Measurements from ENCODE around the gene ASCL4. TPM values are rescaled to one million over a fixed set of nuclear protein-coding genes. Genes with fewer than 3 reads are reported as not detected.

Gene ASCL4
- total and polyA plus RNA-seq, 2 of the 13 experiments (the other 11 are each of a cell fraction or from before 2014, with no cell fraction given) = not detected

DNA sequence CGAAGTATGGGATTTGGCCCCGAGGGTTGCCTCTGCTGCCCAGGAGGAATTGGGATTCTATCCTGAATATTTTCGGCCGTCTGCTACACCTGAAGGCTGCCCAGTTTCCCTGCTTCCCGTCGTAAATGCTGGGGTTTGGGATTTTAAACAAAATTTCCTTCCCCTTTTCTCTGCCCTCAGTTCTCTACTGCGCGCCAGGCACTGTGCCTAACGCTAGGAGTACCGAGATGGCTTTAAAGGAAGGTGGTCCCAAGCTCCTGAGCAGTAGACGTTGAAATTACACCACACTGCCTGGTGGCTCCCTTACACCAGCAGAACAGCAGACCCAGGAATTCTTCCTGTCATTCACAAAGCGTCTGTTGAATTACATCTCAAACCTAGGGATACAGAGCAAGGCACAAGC, 13.0 kb upstream of the ASCL4 start (continued):
- TF ChIP-seq ZNF225 (CRISPR knock-in tag; IDR thresholded peaks at IDR 0.05) (no peak), MXD4 (CRISPR knock-in tag; IDR thresholded peaks at IDR 0.05) (0 out of 2 replicates have a peak, but pooled peaks have one; percentile 4), MBD4 (IDR thresholded peaks at IDR 0.05; ENCODE audit: borderline replicate concordance, low read length) (no peak), TOE1 (CRISPR knock-in tag; IDR thresholded peaks at IDR 0.05) (no peak), XRCC5 (optimal IDR thresholded peaks at IDR 0.05; ENCODE audit: low read length) (peak; percentile 10)

- ATAC-seq (no peak), DNase-seq (ENCODE audit: low spot score) (no peak), FAIRE-seq (no peak)
- ChIA-PET CTCF (ENCODE audit: low intra/inter-chr PET ratio, low total read pairs) (no interaction called here), POLR2A (no interaction called here)
- H3K4me2 ChIP-seq (ENCODE audit: low read depth, low read length) = no peak overlapping the region
- H3K4me3 ChIP-seq (replicated peaks in 1 of 3; ENCODE audit: insufficient read depth in 1 of 3, low read depth in 2 of 3, low read length in 3 of 3) = no peak overlapping the region
- peaks cover 0 to 12% of the 10 kb centered on the region in 2 experiments; a peak in 1 of 5 replicates for H3K36me3 ChIP-seq (replicated peaks in 1 of 2; ENCODE audit: control insufficient read depth in 1 of 2, insufficient read depth in 2 of 2, low read length in 2 of 2)
- peaks cover 28% of the 10 kb centered on the region for H3K4me1 ChIP-seq (ENCODE audit: insufficient read depth, low read length)
- peaks cover 10% of the 10 kb centered on the region; the same call in 1 of the 2 replicates for H4K20me1 ChIP-seq (ENCODE audit: insufficient read depth, low read length)
- H3K9me3 ChIP-seq (ENCODE audit: low read length) = no peaks in the 10 kb centered on the region
- H3K79me2 ChIP-seq (ENCODE audit: insufficient read depth, low read length) = peaks cover 24% of the 10 kb centered on the region
- no peak overlapping the region for H3K9ac ChIP-seq (ENCODE audit: insufficient read depth, low read depth, low read length)
- no peak overlapping the region for H2AFZ ChIP-seq (ENCODE audit: low read length)
- peaks cover 1 to 9% of the 10 kb centered on the region in 2 experiments; a peak in 1 of 5 replicates for H3K27me3 ChIP-seq (ENCODE audit: control insufficient read depth in 1 of 2, insufficient read depth in 2 of 2, low read length in 2 of 2)
- BruUV-seq (replicated peaks) = no TSS peak
- intact Hi-C loops (cut with micrococcal nuclease; ENCODE audit: unreplicated experiment) = loop anchor here (5.0 kb wide), 1 partner anchor 76 kb away; the partner anchor contains the start of gene PWP1
- H3K27ac ChIP-seq (ENCODE audit: extremely low read length, insufficient read depth, low read length) = no peak overlapping the region
- WGBS (ENCODE audit: low lambda C conversion rate) = 5% methylated on average over 1 of the region's 1 CpG
- peak; percentile 23; the same call in 1 of the 2 replicates for TF ChIP-seq ZNF7 (CRISPR knock-in tag; IDR thresholded peaks at IDR 0.05)
- TF ChIP-seq ZNF841 (CRISPR knock-in tag; IDR thresholded peaks at IDR 0.05; ENCODE audit: borderline replicate concordance) = no peak
- in situ Hi-C loops (cut with HindIII; ENCODE audit: extremely low pct_ligation_motif_present, low pct_unique_long_range_greater_than_20kb) = loop anchor here (5.0 kb wide), 1 partner anchor 119 kb away; no protein-coding TSS in a partner anchor
Observed at GRCh38 chr12:107762874-107763273, 11.6 kb upstream of the ASCL4 start.

- Histone ChIP-seq H4K20me1 (ENCODE audit: insufficient read depth, low read length) (peaks cover 4% of the 10 kb centered on the region; the same call in 1 of the 2 replicates), H3K9me3 (ENCODE audit: low read length) (no peaks in the 10 kb centered on the region), H3K4me3 (replicated peaks in 1 of 3; ENCODE audit: insufficient read depth in 1 of 3, low read depth in 2 of 3, low read length in 3 of 3) (no peak overlapping the region), H3K9ac (ENCODE audit: insufficient read depth, low read depth, low read length) (no peak overlapping the region), H3K27ac (ENCODE audit: extremely low read length, insufficient read depth, low read length) (no peak overlapping the region), H3K27me3 (ENCODE audit: control insufficient read depth in 1 of 2, insufficient read depth in 2 of 2, low read length in 2 of 2) (peaks cover 1 to 9% of the 10 kb centered on the region in 2 experiments; a peak in 1 of 5 replicates), H3K36me3 (replicated peaks in 1 of 2; ENCODE audit: control insufficient read depth in 1 of 2, insufficient read depth in 2 of 2, low read length in 2 of 2) (no peaks in the 10 kb centered on the region), H2AFZ (ENCODE audit: low read length) (no peak overlapping the region), H3K79me2 (ENCODE audit: insufficient read depth, low read length) (peaks cover 9% of the 10 kb centered on the region), H3K4me2 (ENCODE audit: low read depth, low read length) (no peak overlapping the region), H3K4me1 (ENCODE audit: insufficient read depth, low read length) (peaks cover 13% of the 10 kb centered on the region)
- WGBS (ENCODE audit: low lambda C conversion rate) = 3% methylated on average over 4 of the region's 4 CpGs
- POLR2A ChIA-PET = no interaction called here
- ATAC-seq = no peak
- no peak for DNase-seq (ENCODE audit: low spot score)
- FAIRE-seq = no peak
- no TSS peak for BruUV-seq (replicated peaks)
- intact Hi-C loops (cut with micrococcal nuclease; ENCODE audit: unreplicated experiment) (loop anchor here (5.0 kb wide), 1 partner anchor 77 kb away; the partner anchor contains the start of gene PWP1), in situ Hi-C loops (cut with HindIII; ENCODE audit: extremely low pct_ligation_motif_present, low pct_unique_long_range_greater_than_20kb) (loop anchor here (5.0 kb wide), 1 partner anchor 118 kb away; no protein-coding TSS in a partner anchor)
- TF ChIP-seq, protein P1, sequence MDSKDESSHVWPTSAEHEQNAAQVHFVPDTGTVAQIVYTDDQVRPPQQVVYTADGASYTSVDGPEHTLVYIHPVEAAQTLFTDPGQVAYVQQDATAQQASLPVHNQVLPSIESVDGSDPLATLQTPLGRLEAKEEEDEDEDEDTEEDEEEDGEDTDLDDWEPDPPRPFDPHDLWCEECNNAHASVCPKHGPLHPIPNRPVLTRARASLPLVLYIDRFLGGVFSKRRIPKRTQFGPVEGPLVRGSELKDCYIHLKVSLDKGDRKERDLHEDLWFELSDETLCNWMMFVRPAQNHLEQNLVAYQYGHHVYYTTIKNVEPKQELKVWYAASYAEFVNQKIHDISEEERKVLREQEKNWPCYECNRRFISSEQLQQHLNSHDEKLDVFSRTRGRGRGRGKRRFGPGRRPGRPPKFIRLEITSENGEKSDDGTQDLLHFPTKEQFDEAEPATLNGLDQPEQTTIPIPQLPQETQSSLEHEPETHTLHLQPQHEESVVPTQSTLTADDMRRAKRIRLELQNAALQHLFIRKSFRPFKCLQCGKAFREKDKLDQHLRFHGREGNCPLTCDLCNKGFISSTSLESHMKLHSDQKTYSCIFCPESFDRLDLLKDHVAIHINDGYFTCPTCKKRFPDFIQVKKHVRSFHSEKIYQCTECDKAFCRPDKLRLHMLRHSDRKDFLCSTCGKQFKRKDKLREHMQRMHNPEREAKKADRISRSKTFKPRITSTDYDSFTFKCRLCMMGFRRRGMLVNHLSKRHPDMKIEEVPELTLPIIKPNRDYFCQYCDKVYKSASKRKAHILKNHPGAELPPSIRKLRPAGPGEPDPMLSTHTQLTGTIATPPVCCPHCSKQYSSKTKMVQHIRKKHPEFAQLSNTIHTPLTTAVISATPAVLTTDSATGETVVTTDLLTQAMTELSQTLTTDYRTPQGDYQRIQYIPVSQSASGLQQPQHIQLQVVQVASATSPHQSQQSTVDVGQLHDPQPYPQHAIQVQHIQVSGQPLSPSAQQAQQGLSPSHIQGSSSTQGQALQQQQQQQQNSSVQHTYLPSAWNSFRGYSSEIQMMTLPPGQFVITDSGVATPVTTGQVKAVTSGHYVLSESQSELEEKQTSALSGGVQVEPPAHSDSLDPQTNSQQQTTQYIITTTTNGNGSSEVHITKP (CRISPR knock-in tag; IDR thresholded peaks at IDR 0.05; ENCODE audit: low read depth) = peak; percentile 33; the same call in 1 of the 2 replicates
- no peak for TF ChIP-seq CREM (IDR thresholded peaks at IDR 0.05)
- no peak for TF ChIP-seq CREM (CRISPR knock-in tag; IDR thresholded peaks at IDR 0.05)
- CTCF ChIA-PET (ENCODE audit: low intra/inter-chr PET ratio, low total read pairs) = no interaction called here
Observed at GRCh38 chr12:107764626-107765025, 9.9 kb upstream of the ASCL4 start.
